COLO829 (cell line): ENCODE measurements around the gene TMEM151B.
A peak's percentile ranks its signal among the peaks of the same experiment; 100 is the strongest.

Source experiments
- DNase-seq: peaks from one replicate; pipeline ENCODE4 v3.0.0; 2012; ENCODE audit warnings: low spot score

The TMEM151B gene

DNA sequence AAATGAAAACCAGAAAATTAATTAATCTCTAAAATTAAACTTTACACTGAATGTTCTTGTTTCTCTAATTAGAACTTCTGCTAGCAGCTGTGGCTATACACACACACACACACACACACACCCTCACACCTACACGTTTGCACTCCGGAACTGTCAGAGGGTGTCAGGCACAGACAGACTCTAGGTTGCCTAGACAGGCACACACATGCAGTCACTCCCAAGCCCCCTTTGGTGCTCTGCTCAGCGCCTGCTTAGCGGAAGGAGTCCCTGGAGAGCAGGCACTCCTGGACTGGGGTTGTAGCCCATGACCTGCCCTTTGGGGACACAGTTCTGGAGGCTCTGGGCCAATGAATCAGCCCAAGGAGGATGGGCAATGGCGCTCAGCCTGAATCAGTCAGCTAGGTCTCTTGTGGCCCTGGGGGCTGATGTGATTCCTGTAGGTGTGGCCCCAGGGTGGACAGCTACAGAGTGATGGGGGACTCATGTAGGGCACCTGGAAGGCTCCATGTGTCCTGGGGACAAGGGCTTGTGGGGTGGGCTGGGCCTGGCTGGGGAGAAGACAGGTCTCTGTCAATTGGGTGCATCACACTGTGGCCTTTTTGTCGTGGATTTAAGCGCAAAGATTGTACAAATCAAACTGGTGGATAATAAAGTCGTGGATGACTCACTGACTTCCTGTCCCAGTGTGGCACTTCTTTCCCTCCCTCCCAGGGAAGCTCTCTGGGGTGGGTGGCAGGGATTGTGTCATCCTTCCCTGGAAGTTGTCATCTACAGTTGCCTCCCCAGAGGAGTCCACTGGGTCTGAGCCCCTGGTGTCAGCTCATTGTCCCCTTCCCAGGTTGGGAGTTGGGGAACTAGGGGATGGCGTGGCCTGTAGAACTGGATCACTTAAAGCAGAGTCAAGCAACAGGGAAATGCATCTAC is 8.8 kb downstream of the TMEM151B start:
- DNase-seq = no peak

GRCh38 chr6:44284121-44284520 is 13.9 kb downstream of the TMEM151B start:
- no peak for DNase-seq

- DNase-seq = no peak
Measured at GRCh38 chr6:44284867-44285266, 14.6 kb downstream of the TMEM151B start.

DNA sequence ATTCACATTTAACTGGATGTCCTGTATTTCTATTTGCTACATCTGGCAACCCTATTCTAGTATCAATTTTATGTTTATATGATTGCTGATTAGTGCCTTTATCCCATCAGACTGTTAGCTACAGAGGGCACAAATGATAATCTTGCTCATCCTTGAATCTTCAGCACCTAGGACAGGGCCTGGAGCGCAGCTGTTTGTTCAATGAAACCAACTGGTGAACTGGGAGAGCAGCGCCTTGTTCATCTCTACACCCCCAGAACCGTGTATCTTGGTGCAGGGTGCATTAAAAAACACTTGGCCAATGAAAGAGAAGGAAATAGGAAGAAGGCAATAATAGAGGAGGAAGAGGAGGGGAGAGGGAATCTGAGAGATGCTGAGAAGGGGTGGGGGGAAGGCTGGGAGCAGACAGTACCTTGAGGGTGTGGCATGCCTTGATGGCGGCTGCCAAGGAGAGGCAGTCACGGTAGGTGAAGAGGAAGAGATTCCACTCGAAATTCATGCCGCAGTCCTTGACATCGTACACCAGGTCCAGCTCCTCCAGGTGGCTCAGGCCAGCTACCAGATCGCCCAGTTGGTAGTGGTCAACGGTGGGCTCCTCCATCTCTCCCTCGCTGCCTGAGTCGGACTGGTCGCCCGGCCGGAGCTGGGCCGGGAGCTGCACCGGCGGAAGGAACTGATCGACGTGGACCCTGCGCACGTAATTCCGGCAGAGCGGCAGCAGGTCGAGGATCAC is 15.5 kb downstream of the TMEM151B start:
- peak; percentile 42 for DNase-seq

DNA sequence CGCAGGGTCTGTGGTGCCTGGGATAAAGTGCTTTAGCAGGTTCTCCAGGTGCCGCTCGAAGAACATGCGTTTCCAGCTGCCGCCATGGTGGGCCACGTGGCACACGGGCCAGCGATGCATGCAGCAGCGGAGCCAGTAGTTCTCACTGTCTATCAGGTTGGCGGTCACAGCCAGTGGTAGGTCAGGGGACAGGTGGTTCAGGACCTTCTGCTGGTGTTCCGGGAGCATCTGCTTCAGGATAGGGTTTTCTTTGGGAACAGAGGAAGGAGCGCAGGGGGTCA is 16.0 kb downstream of the TMEM151B start:
- no peak for DNase-seq

- DNase-seq = no peak
Measured at GRCh38 chr6:44286747-44287146, 16.5 kb downstream of the TMEM151B start.

- no peak for DNase-seq
Measured at GRCh38 chr6:44289726-44290260, 19.5 kb downstream of the TMEM151B start.

GRCh38 chr6:44291841-44292240 is 21.6 kb downstream of the TMEM151B start:
- no peak for DNase-seq

DNA sequence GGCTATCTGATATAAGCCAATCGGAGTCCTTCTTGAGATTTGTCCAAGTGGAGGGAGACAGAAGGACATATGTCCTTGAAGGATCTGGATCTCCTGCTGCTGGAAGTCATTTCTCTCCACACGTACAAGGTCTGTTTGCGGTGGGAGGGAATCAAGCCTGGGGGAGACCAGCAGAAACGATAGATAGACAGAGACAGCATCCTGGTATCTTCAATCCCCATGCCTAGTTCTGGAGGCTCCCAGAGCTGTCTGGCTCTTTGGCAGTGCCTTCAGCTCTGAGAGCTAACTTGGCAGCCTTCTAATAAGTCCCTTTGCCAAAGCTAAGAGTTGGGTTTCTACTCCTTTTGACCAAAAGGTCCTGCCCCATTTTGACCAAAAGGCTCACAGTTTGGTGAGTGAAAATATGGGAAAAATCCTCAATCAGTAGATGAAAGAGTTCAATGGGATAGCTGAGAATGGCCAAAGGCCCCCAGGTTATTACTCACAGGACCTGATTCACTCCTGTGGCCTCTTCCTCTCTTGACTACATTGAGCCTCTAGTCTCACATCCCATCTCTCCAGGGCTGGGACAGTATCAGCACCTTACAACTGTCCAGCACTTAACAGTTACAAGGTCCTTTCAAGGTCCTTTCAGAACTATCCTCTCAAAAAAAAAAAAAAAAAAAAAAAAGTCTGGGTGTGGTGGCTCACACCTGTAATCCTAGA is 22.6 kb downstream of the TMEM151B start:
- DNase-seq = no peak

DNA sequence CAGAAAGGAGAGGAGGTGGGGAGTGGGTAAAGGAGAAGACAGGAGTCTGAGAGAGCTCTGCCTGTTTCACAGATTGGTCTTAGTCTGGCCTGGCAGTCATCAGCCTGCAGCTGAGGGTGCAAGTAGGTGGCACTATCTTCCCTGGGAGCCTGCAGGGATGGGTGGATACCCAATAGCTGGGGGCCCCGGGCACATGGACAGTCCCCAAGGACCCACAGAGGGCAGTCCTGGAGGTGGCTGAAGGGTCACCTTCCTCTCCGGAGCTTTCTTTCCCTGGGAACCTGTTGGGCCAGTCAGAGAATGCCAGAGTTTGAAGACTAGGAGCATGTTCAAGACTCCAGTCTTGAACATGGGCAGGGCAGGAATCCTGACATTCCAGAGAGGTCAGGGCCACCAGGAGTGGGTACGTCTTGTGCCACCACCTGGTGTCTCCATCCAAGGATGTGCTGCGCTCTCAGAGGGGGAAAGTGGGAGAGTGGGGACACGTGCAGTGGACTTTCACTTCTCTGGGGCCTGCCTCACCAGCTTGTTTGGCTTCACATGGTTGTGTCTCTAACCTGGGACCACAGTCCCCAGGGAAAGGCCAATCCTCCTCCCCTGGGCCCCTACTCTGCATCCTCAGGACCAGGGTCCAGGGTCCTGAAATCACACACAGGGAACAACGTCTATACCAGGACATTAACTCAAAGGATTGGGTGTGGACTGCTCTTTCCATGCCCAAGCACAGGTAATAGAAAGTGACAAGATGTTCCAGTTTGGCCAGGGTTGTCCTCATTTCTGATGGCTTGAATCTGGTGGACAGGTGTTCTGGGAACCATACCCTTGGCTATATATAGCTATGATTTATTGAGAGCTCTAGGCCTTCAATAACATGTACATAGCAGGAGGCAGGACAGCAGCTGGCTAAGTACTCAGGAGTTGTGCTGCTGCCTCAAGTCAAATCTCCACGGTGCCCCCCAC is 24.9 kb downstream of the TMEM151B start:
- no peak for DNase-seq

DNA sequence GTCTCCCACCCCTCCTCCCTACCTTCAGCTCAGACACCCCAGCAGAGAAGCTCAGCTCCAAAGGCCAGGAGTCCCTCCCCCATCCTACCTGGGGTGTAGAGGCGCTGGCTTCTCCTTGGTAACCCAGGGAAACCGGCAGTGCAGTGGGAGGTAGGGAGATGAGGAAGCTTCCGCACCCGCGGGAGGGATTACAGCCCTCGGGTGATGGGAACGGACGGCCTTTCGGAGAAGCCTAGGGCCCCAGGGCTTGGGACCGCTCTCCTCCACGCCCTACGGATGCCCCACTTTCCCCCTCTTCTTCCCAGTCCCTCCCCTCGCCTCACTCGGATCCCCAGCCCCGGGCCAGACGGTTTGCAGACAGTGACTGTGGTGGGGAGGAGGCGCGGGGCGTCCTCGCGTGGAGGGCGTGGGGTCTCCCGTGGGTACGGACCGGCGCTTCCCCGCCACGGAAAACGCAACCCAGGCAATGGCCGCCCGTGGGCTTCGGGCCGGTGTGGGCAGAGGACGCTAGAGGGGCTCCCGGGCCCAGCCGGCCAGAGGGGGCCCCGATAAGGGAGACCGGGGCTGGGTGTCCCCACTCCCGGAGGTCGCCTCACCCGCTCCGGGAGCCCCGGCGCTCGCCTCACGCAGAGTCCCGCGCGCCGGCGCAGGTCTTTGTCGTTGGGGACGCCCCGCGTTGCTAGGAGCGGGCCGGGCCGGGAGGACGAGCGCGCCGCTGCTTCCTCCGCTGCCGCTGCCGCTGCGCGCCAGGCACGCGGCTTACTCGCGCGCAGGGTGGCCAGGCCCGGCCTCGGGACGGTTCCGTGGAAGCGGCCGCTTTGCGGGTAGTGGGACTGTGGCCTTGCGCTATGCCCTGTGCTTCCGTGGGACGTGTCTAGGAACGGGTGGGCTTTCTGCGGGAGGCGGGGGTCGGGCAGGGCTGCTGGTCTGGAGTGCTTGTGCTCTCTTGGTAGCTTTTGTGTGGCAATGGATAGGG is 27.1 kb downstream of the TMEM151B start:
- no peak for DNase-seq

- no peak for DNase-seq
Measured at GRCh38 chr6:44298055-44298803, 28.0 kb downstream of the TMEM151B start.

DNA sequence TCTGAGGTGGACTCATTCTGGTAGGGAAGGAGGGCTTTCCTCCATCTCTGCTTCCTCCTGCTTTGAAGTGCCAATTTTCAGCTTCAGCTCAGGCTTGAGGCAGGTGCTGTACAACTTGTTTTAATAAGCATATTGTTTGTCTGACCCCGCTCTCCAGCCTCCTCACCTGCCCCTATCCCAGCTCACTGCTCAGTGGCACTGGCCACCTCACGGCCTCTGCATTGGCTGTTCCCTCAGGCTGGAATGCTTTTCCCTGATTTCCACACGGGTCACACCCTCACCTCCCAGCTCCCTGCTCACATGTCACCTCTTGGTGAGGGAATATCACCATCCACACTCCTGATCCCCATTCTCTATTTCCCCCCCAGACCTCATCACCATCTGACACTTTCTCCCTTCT is 28.6 kb downstream of the TMEM151B start:
- DNase-seq = no peak

GRCh38 chr6:44300292-44300823 is 30.1 kb downstream of the TMEM151B start:
- DNase-seq = no peak

- DNase-seq = no peak
Measured at GRCh38 chr6:44301106-44301505, 30.9 kb downstream of the TMEM151B start.

DNA sequence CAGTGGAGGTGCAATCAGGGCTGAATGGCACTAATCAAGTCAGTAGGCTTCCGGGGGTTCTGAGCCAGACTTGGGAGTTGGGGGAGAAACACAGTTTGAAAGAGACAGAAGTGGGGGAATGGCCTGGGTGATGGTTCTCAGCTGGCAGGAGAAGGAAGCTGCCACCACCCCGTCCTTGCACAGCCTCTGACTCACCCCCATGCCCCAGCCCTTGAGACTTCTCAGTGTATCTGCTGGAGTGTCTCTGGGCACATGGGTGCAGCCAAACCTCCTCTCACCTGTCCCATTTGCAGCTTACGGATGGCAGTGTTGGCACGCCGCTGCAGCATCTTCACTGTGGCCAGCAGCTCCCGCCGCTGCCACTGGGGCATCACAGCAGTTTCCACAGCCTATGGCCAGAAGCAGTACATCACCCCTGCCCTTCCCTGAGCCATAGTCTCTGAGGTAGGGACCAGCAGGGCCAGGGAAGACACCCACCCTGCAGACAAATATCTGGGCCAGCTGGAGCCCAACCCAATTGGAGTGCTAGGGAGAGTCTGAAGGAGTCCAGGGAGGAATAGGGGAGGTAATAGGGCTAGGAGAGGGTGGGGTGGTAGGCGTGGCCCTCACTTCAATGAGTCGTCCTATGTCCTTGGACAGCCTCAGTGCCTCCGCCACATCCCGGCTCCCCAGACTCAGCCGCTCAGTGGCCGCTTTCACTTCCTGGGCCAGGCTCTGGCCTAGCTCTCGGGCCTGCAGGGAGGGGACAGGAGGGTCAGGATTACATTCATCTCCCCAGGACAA is 31.7 kb downstream of the TMEM151B start:
- no peak for DNase-seq

GRCh38 chr6:44302856-44303255 is 32.6 kb downstream of the TMEM151B start:
- no peak for DNase-seq

DNA sequence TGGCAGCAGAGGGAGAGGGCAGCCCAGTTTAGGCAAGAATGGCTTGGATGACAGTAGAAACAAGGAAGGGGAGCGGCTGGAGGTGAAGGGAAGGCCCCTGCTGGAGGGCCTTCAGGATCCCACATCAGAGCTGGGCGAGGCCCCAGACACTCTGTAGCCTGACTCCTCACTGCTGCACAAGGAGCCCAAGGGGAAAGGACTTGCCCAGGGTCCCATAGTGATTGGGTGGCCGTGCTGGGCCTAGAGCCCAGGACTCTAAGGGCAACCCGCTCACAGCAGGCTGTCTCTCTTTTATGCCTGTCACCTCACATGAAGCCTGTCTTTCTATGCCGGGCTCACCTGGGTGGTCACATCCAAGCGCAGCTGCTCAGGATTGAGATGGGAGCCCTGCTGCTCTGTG is 33.6 kb downstream of the TMEM151B start:
- DNase-seq = no peak
